Transverse colon (tissue), 3 donors: Measurements from ENCODE around the gene IMMP2L.

Experiments used
- CTCF ChIP-seq, 5 experiments: fragments of 200-600 bp in 3 of 5; fragments of 450-650 bp in 2 of 5; sonication (generic) in 3 of 5; IDR thresholded peaks; 1 replicate in 2 of 5; 2 replicates in 3 of 5; pipeline ENCODE4 v1.5.1; 2016 to 2017; ENCODE audit warnings: antibody characterized with exemption in 5 of 5, inconsistent platforms in 3 of 5, mild to moderate bottlenecking in 2 of 5, moderate library complexity in 1 of 5
- EP300 ChIP-seq: sonication (generic); formaldehyde crosslinking; IDR thresholded peaks from one replicate; pipeline ENCODE4 v1.6.1; 2017; ENCODE audit warnings: antibody characterized with exemption, low read depth
- POLR2A ChIP-seq: fragments of 450-650 bp; IDR thresholded peaks from one replicate; pipeline ENCODE4 v1.6.1; 2016; ENCODE audit warnings: antibody characterized with exemption, mild to moderate bottlenecking, moderate library complexity

GRCh38 chr7:110871856-110872255 lies 690.4 kb downstream of the IMMP2L start:
- no peak for TF ChIP-seq CTCF (IDR thresholded peaks at IDR 0.05)
- TF ChIP-seq EP300, result no peak
- TF ChIP-seq POLR2A, result no peak
